Fibroblast of skin of back (primary cell): ENCODE measurements around the gene DCHS1.

Experiments used
- DNase-seq: peaks from one replicate; pipeline ENCODE4 v3.0.0-alpha.2; 2013

The DCHS1 gene

DNA sequence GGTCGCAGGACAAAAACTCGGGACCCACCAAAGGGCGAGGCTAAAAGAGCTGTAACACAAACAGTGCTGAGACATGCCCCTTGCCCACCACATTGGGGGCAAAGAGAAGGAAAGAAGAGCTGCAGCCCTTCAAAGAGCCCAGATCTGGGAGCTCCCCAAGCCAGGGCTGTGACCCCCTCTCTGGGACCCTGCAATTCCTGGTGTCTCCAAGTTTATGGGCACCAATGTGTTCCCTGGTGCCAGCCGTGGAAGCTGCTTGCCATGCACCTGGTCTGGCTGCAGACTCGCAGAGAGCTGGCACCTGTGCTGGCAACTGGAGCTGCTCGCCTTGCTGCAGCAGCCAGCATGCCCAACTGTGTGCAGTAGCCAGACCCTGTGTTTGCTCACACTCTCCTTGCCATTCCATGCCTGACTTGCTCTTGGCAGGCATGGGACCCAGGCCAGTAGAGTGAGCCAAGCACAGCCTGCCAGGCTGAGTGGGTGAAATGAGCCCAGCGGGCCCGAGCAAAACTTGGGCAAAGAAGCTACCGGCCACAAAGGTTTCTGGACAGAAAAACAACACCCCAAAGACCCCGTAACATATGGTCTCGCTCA is 68.2 kb downstream of the DCHS1 start:
- no peak for DNase-seq

DNA sequence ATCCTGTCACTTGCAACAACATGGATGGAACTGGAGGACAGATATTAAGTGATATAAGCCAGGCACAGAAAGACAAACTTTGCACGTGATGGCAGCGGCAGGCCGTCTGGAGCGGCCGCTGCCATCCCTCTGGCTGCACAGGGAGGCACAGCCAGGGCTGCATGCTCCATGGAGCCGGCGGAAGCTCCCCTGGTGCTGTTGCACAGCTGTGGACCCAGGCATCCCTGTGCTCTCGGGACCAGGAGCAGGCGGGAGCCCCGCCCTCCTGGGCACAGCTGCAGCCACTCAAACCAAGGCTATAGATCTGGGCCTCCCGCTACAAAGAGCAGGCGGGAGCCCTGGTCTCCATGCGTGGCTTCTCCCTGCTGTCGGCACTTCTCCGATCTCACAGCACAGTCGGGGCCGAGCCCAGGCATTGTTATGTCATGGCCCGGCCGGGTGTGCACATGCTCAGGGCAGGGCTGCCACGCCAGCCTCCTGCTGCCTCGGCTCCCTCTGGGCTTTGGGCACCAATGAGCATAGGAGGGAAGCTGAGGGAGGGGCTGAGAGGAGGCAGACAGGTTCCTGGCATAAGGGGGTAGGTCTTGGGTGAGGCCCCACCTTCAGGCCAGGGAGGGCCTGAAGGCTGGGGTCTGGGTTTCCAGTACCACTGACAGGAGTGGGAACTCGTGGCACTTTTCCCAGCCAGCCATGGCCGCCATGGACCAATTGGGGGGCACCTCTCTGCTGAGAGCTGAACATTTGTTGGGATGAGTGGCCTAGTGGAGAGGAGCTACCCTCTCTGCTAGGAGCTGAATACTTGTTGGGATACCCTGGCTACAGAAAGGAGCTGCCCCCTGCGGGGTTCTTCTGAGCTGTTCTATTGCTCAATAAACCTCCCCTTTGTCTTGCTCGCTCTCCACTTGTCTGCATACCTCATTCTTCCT is 68.9 kb downstream of the DCHS1 start:
- DNase-seq: peak; percentile 38

DNA sequence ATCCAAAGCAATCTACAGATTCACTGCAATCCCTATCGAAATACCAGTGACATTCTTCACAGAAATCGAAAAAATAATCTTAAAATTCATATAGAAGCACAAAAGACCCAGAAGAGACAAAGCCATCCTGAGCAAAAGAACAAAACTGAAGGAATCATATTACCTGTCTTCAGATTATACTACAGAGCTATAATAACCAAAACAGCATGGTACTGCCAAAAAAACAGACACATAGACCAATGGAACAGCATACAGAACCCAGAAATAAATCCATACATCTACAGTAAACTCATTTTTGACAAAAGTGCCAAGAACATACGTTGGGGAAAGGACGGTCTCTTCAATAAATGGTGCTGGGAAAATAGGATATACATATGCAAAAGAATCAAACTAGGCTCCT is 71.1 kb downstream of the DCHS1 start:
- no peak for DNase-seq

DNA sequence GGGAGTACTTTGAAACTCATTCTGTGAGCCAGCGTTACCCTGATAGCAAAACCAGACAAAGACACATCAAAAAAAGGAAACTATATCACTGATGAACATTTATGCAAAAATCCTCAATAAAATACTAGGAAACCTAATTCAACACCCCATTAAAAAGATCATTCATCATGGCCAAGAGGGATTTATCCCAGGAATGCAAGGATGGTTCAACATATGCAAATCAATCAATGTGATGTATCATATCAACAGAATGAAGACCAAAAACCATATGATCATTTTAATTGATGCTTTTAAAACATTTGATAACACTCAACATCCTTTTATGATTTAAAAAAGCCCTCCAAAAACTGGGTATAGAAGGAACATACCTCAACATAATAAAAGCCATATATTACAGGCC is 72.0 kb downstream of the DCHS1 start:
- no peak for DNase-seq

DNA sequence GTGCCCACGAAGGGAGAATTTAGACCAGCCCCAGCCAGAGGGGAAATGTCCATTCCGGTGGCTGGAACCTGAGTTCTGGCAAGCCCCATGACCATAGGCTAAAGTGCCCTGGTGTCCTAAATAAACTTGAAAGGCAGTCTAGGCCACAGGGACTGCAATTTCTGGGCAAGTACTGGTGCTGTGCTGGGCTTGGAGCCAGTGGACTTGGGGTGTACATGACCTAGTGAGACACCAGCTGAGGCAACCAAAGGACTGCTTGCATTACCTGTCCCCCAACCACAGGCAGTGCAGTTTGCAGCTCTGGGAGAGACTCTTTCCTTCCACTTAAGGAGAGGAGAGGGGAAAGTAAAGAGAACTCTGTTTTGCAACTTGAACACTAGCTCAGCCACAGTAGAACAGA is 75.9 kb downstream of the DCHS1 start:
- DNase-seq: no peak

DNA sequence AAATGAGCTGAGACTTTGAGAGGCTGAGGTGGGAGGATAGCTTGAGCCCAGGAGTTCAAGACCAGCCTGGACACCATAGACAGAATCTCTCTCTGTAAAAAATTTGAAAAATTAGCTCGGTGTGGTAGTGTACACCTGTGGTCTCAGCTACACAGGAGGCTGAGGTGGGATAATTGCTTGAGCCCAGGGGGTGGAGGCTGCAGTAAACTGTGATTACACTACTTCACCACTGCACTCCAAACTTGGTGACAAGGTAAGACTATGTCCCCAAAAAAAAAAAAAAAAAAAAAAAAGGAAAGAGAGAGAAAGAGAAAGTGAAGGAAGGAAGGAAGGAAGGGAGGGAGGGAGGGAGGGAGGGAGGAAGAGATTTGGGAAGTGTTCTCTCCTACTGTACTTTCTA is 77.5 kb downstream of the DCHS1 start:
- DNase-seq: no peak

DNA sequence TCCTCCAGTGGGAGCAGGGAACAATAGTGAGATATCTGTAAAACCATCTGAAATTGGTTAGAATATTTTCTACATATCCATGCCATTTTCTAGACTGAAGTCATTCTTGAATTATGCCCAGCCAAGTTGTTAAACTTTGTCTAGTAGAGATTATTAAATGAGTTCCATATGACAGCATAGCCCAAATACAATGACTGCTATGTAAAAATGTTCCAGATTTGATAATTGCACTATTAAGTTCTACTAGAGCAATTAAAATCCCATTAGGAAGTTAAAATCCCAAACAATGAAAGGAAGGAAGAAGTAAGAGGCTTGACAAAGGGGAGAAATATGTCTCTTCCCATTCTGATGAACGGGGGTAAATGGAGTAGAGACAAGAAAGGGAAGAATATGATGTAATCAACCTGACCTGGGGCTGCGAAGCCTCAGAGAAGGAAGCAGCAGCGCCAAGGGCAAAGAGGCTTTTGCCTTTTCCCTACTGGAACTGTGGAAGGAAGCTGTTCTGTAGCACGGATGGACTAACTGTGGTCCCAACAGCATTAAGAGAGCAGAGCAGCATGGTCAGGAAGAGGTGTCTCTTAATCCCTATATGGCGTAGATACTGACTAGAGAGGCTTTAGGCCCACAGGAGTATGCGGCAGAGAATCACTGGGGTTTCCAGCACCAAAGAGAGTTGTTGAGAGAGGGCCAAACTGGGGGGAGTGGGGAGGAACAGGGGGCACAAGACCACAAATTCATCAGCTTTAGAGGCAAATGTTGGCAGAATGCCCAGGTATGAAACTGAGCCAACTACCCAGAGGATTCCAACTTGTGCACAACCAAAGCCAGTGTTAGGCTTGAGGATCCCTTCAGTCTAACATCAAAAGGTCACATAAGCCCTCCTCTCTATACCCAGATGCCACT is 78.9 kb downstream of the DCHS1 start:
- peak; percentile 43 for DNase-seq

DNA sequence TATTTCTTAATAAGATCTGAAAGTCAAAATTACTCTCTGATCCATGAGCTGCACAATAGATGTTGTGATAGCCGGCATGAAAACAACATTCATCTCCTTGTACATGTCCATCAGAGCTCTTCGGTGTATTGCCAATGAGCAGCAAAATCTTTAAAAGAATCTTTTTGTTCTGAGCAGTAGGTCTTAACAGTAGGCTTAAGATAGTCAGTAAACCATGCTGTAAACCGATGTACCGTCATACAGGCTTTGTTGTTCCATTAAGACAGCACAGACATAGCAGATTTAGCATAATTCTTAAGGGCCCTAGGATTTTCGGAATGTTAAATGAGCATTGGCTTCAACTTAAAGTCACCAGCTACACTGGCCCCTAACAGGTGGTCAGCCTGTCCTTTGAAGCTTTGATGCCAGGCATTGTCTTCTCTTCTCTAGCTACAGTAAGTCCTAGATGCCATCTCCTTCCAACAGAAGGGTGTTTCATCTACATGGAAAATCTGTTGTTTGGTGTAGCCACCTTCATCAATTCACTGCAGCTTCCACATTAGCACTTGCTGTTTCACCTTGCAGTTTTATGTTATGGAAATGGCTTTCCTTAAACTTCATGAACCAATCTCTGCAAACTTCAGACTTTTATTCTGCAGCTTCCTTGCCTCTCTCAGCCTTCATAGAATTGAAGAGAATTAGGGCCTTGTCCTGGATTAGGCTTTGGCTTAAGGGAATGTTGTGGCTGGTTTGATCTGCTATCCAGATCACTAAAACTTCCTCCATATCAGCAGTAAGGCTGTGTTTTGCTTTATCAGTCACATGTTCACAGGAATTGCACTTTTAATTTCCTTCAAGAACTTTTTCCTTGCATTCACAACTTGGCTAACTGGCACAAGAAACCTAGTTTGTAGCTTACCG is 80.5 kb downstream of the DCHS1 start:
- no peak for DNase-seq

DNA sequence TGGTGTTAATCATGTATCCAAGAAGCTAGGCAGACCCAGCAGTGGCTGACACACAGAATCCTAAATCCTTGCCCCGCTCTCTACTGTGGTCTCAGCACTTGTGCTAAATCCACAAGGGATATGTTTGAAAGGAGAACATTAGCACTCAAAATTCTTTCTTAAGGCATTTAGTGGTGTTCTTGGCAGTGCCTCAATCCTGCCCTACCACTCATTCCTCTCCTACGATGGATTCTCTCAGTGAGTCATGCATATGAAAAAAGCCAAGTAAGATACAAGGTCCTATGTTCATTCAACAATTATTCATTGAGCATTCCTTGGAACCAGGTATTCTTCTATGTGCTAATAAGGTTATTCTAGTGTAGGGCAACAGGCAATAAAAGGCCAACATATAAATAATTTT is 83.4 kb downstream of the DCHS1 start:
- peak; percentile 79 for DNase-seq

DNA sequence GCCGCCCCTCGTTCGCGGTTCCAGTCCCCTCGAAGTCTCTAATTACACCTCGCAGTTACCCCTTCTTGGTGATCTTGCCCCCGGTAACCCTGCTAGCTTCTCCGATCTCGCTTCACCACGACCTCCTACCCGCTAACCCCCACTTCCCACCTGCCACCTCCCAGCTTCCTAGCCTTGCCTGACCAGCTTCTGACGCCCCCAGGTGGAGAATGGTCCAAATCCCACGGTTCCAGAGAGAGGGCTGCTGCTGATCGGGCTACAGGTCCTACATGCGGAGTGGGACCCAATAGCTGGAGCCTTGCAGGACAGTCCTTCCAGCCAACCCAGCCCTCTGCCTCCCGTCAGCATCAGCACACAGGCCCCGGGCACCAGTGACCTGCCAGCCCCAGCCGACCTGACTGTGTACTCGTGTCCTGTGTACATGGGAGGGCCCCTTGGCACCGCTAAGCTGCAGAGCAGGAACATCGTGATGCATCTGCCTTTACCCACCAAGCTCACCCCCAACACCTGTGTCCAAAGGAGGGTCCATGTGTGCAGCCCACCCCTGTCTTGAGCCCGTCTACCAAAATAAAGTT is 84.1 kb downstream of the DCHS1 start:
- DNase-seq: no peak
